HepG2 (cell line): ENCODE measurements around the gene SNUPN. TPM values are rescaled to one million over a fixed set of nuclear protein-coding genes. Genes with fewer than 3 reads are reported as not detected.

Experiments used
- ARNTL ChIP-seq: sonication (generic); formaldehyde crosslinking; IDR thresholded peaks from 2 replicates; pipeline ENCODE4 v1.4.0; 2020; ENCODE audit warnings: mild to moderate bottlenecking, missing genetic modification reagents
- CBX2 ChIP-seq, 2 experiments: fragments of 200-600 bp in 1 of 2; sonication (generic); formaldehyde crosslinking in 1 of 2; IDR thresholded peaks; 2 replicates each; pipeline versions ENCODE4 v1.7.0 to v1.8.1; 2018 to 2022; ENCODE audit warnings: low read depth in 2 of 2, low read length in 1 of 2, mild to moderate bottlenecking in 1 of 2, missing genetic modification reagents in 1 of 2
- ELF3 ChIP-seq: IDR thresholded peaks from 2 replicates; pipeline ENCODE4 v1.6.1; 2016; ENCODE audit warnings: missing genetic modification reagents, missing compliant biosample characterization
- GABPA ChIP-seq, 2 experiments: IDR thresholded peaks; 2 replicates each; pipeline ENCODE4 v1.6.1; 2011 to 2016; ENCODE audit warnings: low read depth in 2 of 2, low read length in 1 of 2, missing biosample characterization in 1 of 2, missing genetic modification characterization in 1 of 2
- HNRNPK ChIP-seq: fragments of 200-400 bp; formaldehyde crosslinking; IDR thresholded peaks from 2 replicates; pipeline ENCODE4 v1.6.1; 2018; ENCODE audit warnings: low read length, low read depth, moderate library complexity, mild to moderate bottlenecking; ENCODE audit not compliant: poor library complexity, severe bottlenecking
- MTERF4 ChIP-seq: sonication (generic); formaldehyde crosslinking; IDR thresholded peaks from 2 replicates; pipeline ENCODE4 v1.8.0; 2023; ENCODE audit warnings: mild to moderate bottlenecking, missing genetic modification reagents
- PRDM4 ChIP-seq: sonication (generic); formaldehyde crosslinking; IDR thresholded peaks from 2 replicates; pipeline ENCODE4 v1.9.0; 2021; ENCODE audit warnings: missing genetic modification reagents, borderline replicate concordance
- RARG ChIP-seq: sonication (generic); formaldehyde crosslinking; IDR thresholded peaks from 2 replicates; pipeline ENCODE4 v1.4.0; 2020; ENCODE audit warnings: low read depth, mild to moderate bottlenecking, missing genetic modification reagents
- SIN3A ChIP-seq: IDR thresholded peaks from 2 replicates; pipeline ENCODE4 v1.6.1; 2011; ENCODE audit warnings: low read depth, mild to moderate bottlenecking, control low read depth, low read length, borderline replicate concordance
- SPEN ChIP-seq: sonication (generic); formaldehyde crosslinking; IDR thresholded peaks from 2 replicates; pipeline ENCODE4 v1.5.1; 2020; ENCODE audit warnings: low read depth, mild to moderate bottlenecking, missing genetic modification reagents
- ZBTB20 ChIP-seq: sonication (generic); formaldehyde crosslinking; IDR thresholded peaks from 2 replicates; pipeline ENCODE4 v1.8.1; 2023; ENCODE audit warnings: missing genetic modification reagents, low read depth, mild to moderate bottlenecking, borderline replicate concordance
- ZFP36L2 ChIP-seq: sonication (generic); formaldehyde crosslinking; IDR thresholded peaks from 2 replicates; pipeline ENCODE4 v1.4.0; 2020; ENCODE audit warnings: missing genetic modification reagents
- ZNF510 ChIP-seq: sonication (generic); formaldehyde crosslinking; IDR thresholded peaks from 2 replicates; pipeline ENCODE4 v1.4.0; 2020; ENCODE audit warnings: low read depth, mild to moderate bottlenecking, missing genetic modification reagents
- ZNF83 ChIP-seq: sonication (generic); formaldehyde crosslinking; IDR thresholded peaks from 2 replicates; pipeline ENCODE4 v1.4.0; 2020; ENCODE audit warnings: missing genetic modification reagents, mild to moderate bottlenecking, borderline replicate concordance
- polyA plus RNA-seq, 8 experiments: library from polyadenylated mRNA; depleted of rRNA in 3 of 8; stranded (reverse) in 7 of 8; unstranded in 1 of 8; fragments of >200 nt; fragmentation: Illumina TruSeq in 4 of 8; extraction: Trizol in 4 of 8; gene quantifications; 2 replicates each; pipeline versions ENCODE4 v1.2.1 to v1.2.3, GENCODE V29; 2011 to 2016; ENCODE audit warnings: low read depth in 4 of 8, missing spikeins in 1 of 8, mixed read lengths in 1 of 8; ENCODE audit not compliant: insufficient read depth in 1 of 8
- total RNA-seq, 5 experiments: library from RNA; depleted of rRNA; stranded (reverse); fragments of >200 nt; fragmentation: Illumina TruSeq; extraction: Trizol; gene quantifications; 2 replicates each; pipeline ENCODE4 v1.2.3, GENCODE V29; 2016; ENCODE audit warnings: low read depth in 1 of 5
- TF ChIP-seq, protein P1 (sequence below): sonication (generic); formaldehyde crosslinking; IDR thresholded peaks from 2 replicates; pipeline ENCODE4 v1.4.0; 2020; ENCODE audit warnings: mild to moderate bottlenecking, missing genetic modification reagents
- TF ChIP-seq, protein P2 (sequence below): sonication (generic); formaldehyde crosslinking; IDR thresholded peaks from 2 replicates; pipeline ENCODE4 v1.4.0; 2020; ENCODE audit warnings: missing genetic modification reagents
- TF ChIP-seq, protein P3 (sequence below): sonication (generic); formaldehyde crosslinking; IDR thresholded peaks from 2 replicates; pipeline ENCODE4 v1.8.0; 2022; ENCODE audit warnings: mild to moderate bottlenecking, missing genetic modification reagents, moderate library complexity

Gene SNUPN
- total and polyA plus RNA-seq, 2 of the 13 experiments (the other 11 are each of a cell fraction or from before 2014, with no cell fraction given): 9.0 to 16.4 TPM

GRCh38 chr15:75650908-75651809 lies 25.6 kb upstream of the SNUPN start (continued):
- TF ChIP-seq, protein P1, sequence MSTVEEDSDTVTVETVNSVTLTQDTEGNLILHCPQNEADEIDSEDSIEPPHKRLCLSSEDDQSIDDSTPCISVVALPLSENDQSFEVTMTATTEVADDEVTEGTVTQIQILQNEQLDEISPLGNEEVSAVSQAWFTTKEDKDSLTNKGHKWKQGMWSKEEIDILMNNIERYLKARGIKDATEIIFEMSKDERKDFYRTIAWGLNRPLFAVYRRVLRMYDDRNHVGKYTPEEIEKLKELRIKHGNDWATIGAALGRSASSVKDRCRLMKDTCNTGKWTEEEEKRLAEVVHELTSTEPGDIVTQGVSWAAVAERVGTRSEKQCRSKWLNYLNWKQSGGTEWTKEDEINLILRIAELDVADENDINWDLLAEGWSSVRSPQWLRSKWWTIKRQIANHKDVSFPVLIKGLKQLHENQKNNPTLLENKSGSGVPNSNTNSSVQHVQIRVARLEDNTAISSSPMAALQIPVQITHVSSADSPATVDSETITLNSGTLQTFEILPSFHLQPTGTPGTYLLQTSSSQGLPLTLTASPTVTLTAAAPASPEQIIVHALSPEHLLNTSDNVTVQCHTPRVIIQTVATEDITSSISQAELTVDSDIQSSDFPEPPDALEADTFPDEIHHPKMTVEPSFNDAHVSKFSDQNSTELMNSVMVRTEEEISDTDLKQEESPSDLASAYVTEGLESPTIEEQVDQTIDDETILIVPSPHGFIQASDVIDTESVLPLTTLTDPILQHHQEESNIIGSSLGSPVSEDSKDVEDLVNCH (CRISPR knock-in tag): no peak
- TF ChIP-seq HNRNPK (no peak), GABPA (IDR thresholded peaks at IDR 0.05; ENCODE audit: low read depth, low read length) (no peak), GABPA (CRISPR knock-in tag; IDR thresholded peaks at IDR 0.05; ENCODE audit: low read depth) (0 out of 2 replicates have a peak, but pooled peaks have one; percentile 42), ZNF83 (CRISPR knock-in tag) (0 out of 2 replicates have a peak, but pooled peaks have one; percentile 62), SIN3A (peak; percentile 14; the same call in 1 of the 2 replicates), ARNTL (peak; percentile 75), SPEN (CRISPR knock-in tag) (peak; percentile 78), ZBTB20 (CRISPR knock-in tag) (peak; percentile 52; the same call in 1 of the 2 replicates), ELF3 (CRISPR knock-in tag) (peak; percentile 79), MTERF4 (CRISPR knock-in tag) (no peak), ZNF510 (CRISPR knock-in tag) (0 out of 2 replicates have a peak, but pooled peaks have one; percentile 40), PRDM4 (no peak), CBX2 (IDR thresholded peaks at IDR 0.05; ENCODE audit: low read depth, low read length) (no peak), CBX2 (CRISPR knock-in tag; IDR thresholded peaks at IDR 0.05; ENCODE audit: low read depth) (no peak), ZFP36L2 (CRISPR knock-in tag) (no peak), RARG (CRISPR knock-in tag) (no peak)
- TF ChIP-seq, protein P2, sequence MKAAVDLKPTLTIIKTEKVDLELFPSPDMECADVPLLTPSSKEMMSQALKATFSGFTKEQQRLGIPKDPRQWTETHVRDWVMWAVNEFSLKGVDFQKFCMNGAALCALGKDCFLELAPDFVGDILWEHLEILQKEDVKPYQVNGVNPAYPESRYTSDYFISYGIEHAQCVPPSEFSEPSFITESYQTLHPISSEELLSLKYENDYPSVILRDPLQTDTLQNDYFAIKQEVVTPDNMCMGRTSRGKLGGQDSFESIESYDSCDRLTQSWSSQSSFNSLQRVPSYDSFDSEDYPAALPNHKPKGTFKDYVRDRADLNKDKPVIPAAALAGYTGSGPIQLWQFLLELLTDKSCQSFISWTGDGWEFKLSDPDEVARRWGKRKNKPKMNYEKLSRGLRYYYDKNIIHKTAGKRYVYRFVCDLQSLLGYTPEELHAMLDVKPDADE (CRISPR knock-in tag): no peak
- TF ChIP-seq, protein P3, sequence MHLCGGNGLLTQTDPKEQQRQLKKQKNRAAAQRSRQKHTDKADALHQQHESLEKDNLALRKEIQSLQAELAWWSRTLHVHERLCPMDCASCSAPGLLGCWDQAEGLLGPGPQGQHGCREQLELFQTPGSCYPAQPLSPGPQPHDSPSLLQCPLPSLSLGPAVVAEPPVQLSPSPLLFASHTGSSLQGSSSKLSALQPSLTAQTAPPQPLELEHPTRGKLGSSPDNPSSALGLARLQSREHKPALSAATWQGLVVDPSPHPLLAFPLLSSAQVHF (CRISPR knock-in tag): no peak
